Tibial nerve (tissue), 4 donors: ENCODE data around the gene NGFR. TPM values are rescaled to one million over a fixed set of nuclear protein-coding genes. Genes with fewer than 3 reads are reported as not detected.

ENCODE experiments used
- DNase-seq, 2 donors: peaks; one replicate each; pipeline ENCODE4 v3.0.0-alpha.2; 2019; ENCODE audit warnings: low spot score in 2 of 2
- H3K27ac ChIP-seq, 4 donors: fragments of 200-600 bp; sonication (generic) in 3 of 4; one replicate each; pipeline ENCODE4 v1.5.1; 2017 to 2019; ENCODE audit warnings: mild to moderate bottlenecking in 1 of 4
- H3K27me3 ChIP-seq, 2 donors: fragments of 200-600 bp; sonication (generic) in 1 of 2; one replicate each; pipeline versions ENCODE4 v1.5.1 to v1.6.0; 2017 to 2019
- H3K36me3 ChIP-seq, 3 donors: fragments of 200-600 bp; sonication (generic); one replicate each; pipeline ENCODE4 v1.5.1; 2018 to 2019
- H3K4me1 ChIP-seq, 4 donors: fragments of 200-600 bp; sonication (generic) in 3 of 4; one replicate each; pipeline ENCODE4 v1.5.1; 2017 to 2019
- H3K4me3 ChIP-seq, 4 donors: fragments of 200-600 bp; sonication (generic) in 3 of 4; one replicate each; pipeline ENCODE4 v1.5.1; 2017 to 2019; ENCODE audit warnings: mild to moderate bottlenecking in 1 of 4, moderate library complexity in 1 of 4
- H3K9me3 ChIP-seq, 4 donors: fragments of 200-600 bp; sonication (generic) in 3 of 4; one replicate each; pipeline ENCODE4 v1.5.1; 2017 to 2019
- CTCF ChIP-seq, 5 experiments: fragments of 200-600 bp in 3 of 5; fragments of 450-650 bp in 2 of 5; sonication (generic) in 3 of 5; IDR thresholded peaks; one replicate each; pipeline ENCODE4 v1.5.1; 2016 to 2019; ENCODE audit warnings: antibody characterized with exemption in 5 of 5, mild to moderate bottlenecking in 3 of 5, moderate library complexity in 2 of 5
- EP300 ChIP-seq, 2 donors: sonication (generic); formaldehyde crosslinking; IDR thresholded peaks; one replicate each; pipeline ENCODE4 v1.6.1; 2017; ENCODE audit warnings: antibody characterized with exemption in 2 of 2, mild to moderate bottlenecking in 1 of 2
- POLR2A ChIP-seq, 2 donors: fragments of 450-650 bp; IDR thresholded peaks; one replicate each; pipeline ENCODE4 v1.6.1; 2017; ENCODE audit warnings: antibody characterized with exemption in 2 of 2, mild to moderate bottlenecking in 2 of 2, moderate library complexity in 2 of 2
- WGBS, 2 donors: methylation state at CpG; one replicate each; pipeline ENCODE4 v1.1.5; 2018; 5-methylcytosine and 5-hydroxymethylcytosine counted together
- total RNA-seq, 4 donors: library from RNA; depleted of rRNA; stranded (reverse); fragments of >200 nt; gene quantifications; one replicate each; pipeline ENCODE4 v1.1.0, GENCODE V29; 2016

NGFR gene, protein sequence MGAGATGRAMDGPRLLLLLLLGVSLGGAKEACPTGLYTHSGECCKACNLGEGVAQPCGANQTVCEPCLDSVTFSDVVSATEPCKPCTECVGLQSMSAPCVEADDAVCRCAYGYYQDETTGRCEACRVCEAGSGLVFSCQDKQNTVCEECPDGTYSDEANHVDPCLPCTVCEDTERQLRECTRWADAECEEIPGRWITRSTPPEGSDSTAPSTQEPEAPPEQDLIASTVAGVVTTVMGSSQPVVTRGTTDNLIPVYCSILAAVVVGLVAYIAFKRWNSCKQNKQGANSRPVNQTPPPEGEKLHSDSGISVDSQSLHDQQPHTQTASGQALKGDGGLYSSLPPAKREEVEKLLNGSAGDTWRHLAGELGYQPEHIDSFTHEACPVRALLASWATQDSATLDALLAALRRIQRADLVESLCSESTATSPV
- 100 to 1,000 TPM; 205 to 279 (median 238) TPM for total RNA-seq

GRCh38 chr17:49494986-49495841 lies at the start of gene NGFR:
Gene NGFR (plus strand): TSS chr17:49495293. CDS start chr17:49495418, 125 bp downstream.
- no peak for DNase-seq
- TF ChIP-seq CTCF (IDR thresholded peaks at IDR 0.05), result peak in 1 of 5 experiments; percentile 38
- peak; percentile 88 to 91 for TF ChIP-seq POLR2A (IDR thresholded peaks at IDR 0.05)
- TF ChIP-seq EP300 (IDR thresholded peaks at IDR 0.05), result peak in 1 of 2 donors; percentile 96
- Histone ChIP-seq H3K9me3 (no peaks in the 10 kb centered on the region), H3K36me3 (no peaks in the 10 kb centered on the region), H3K4me3 (peak within 1 kb of the TSS; percentile 44 to 71 (median 60)), H3K4me1 (peaks cover 0 to 38% (median 17%) of the 10 kb centered on the region in 4 donors), H3K27ac (peak within 1 kb of the TSS; percentile 34 to 85 (median 66)), H3K27me3 (peaks cover 0 to 46% of the 10 kb centered on the region in 2 donors)
- WGBS, 2 donors, result 0 to 1% methylated on average over 34 to 45 of the region's 79 CpGs

DNA sequence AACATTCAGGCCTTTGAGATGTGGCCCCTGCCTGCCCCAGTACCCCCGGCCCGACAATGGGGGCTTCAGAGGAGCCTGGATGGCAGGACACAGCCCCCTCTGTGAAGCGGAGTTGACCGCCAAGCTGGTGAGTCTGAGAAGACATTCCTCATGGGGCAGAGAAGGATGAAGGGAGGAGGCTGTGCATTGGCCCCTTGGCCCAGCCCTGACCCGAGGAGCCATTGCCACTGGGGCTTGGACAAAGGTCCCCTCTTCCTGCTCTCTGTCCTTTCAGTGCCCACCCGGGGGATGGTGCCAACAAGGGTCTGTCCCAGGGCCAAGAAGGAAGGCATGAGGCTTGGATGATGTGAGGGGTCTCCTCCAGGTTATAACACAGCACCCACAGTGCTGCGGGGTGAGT lies 49.5 kb upstream of the NGFR start:
- DNase-seq, result no peak
- TF ChIP-seq EP300 (IDR thresholded peaks at IDR 0.05) (no peak), CTCF (IDR thresholded peaks at IDR 0.05) (no peak), POLR2A (IDR thresholded peaks at IDR 0.05) (no peak)

GRCh38 chr17:49447628-49448302 lies 47.3 kb upstream of the NGFR start:
- no peaks in the 10 kb centered on the region for H3K9me3 ChIP-seq
- H3K4me3 ChIP-seq, result no peak overlapping the region
- H3K4me1 ChIP-seq, result peaks cover 0 to 13% (median 0%) of the 10 kb centered on the region in 4 donors
- H3K36me3 ChIP-seq, result no peaks in the 10 kb centered on the region
- 81 to 85% methylated on average over 9 of the region's 9 CpGs for WGBS, 2 donors
- TF ChIP-seq POLR2A (IDR thresholded peaks at IDR 0.05) (no peak), CTCF (IDR thresholded peaks at IDR 0.05) (no peak), EP300 (IDR thresholded peaks at IDR 0.05) (no peak)
- DNase-seq, result no peak
- no peaks in the 10 kb centered on the region for H3K27me3 ChIP-seq
- no peak overlapping the region for H3K27ac ChIP-seq

More for the DNA sequence above, 49.5 kb upstream of the NGFR start:
- H3K9me3 ChIP-seq, result no peaks in the 10 kb centered on the region
- no peaks in the 10 kb centered on the region for H3K27me3 ChIP-seq
- peaks cover 0 to under 1% (median 0%) of the 10 kb centered on the region in 4 donors for H3K4me1 ChIP-seq
- H3K27ac ChIP-seq, result no peak overlapping the region
- WGBS, 2 donors, result 26 to 69% methylated on average over 6 to 7 of the region's 7 CpGs
- no peak overlapping the region for H3K4me3 ChIP-seq
- H3K36me3 ChIP-seq, result no peaks in the 10 kb centered on the region

DNA sequence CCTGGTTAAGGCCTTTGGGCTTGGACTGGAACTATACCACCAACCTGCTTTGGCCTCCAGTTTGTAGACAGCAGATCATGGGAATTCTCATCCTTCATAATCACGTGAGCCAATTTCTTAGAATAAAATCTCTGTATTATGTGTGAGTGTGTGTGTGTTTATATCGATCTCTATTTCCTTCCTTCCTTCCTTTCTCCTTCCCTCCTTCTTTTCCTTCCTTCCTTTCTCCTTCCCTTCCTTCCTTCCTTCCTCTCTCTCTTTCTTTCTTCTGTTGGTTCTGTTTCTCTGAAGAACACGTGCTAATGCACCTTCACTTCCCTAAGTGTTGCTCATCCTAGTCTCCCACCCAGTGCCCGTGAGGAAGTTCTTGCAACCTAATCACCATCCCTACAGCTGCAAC lies 44.9 kb upstream of the NGFR start:
- no peaks in the 10 kb centered on the region for H3K36me3 ChIP-seq
- no peak overlapping the region for H3K4me3 ChIP-seq
- peaks cover 0 to 29% (median 8%) of the 10 kb centered on the region in 4 donors for H3K4me1 ChIP-seq
- H3K27me3 ChIP-seq, result no peaks in the 10 kb centered on the region
- WGBS, 2 donors, result 79 to 80% methylated on average over 4 of the region's 4 CpGs
- no peaks in the 10 kb centered on the region for H3K9me3 ChIP-seq
- no peak for DNase-seq
- TF ChIP-seq POLR2A (IDR thresholded peaks at IDR 0.05) (no peak), CTCF (IDR thresholded peaks at IDR 0.05) (no peak), EP300 (IDR thresholded peaks at IDR 0.05) (no peak)
- H3K27ac ChIP-seq, result no peak overlapping the region
